Osteocyte (in vitro differentiated cells): Measurements from ENCODE around the gene TRPC4AP. TPM values are rescaled to one million over a fixed set of nuclear protein-coding genes. Genes with fewer than 3 reads are reported as not detected.

Experiments used
- DNase-seq: peaks from one replicate; pipeline ENCODE4 v3.0.0; 2021; ENCODE audit warnings: mixed read lengths; ENCODE audit not compliant: unreplicated experiment; ENCODE audit errors: extremely low spot score
- H3K27ac Mint-ChIP-seq: one replicate; pipeline ENCODE4 v1.8.0; 2021; ENCODE audit warnings: mild to moderate bottlenecking, mixed read lengths; ENCODE audit not compliant: unreplicated experiment
- H3K27me3 Mint-ChIP-seq: one replicate; pipeline ENCODE4 v1.8.0; 2021; ENCODE audit warnings: mixed read lengths; ENCODE audit not compliant: unreplicated experiment
- H3K36me3 Mint-ChIP-seq: one replicate; pipeline ENCODE4 v1.8.0; 2021; ENCODE audit warnings: mixed read lengths; ENCODE audit not compliant: unreplicated experiment
- H3K4me1 Mint-ChIP-seq: one replicate; pipeline ENCODE4 v1.8.0; 2021; ENCODE audit warnings: mixed read lengths; ENCODE audit not compliant: unreplicated experiment
- H3K4me3 Mint-ChIP-seq: one replicate; pipeline ENCODE4 v1.8.0; 2021; ENCODE audit warnings: mild to moderate bottlenecking, moderate library complexity, mixed read lengths; ENCODE audit not compliant: unreplicated experiment
- H3K9me3 Mint-ChIP-seq: one replicate; pipeline ENCODE4 v1.8.0; 2021; ENCODE audit warnings: mixed read lengths; ENCODE audit not compliant: unreplicated experiment
- CTCF ChIP-seq: fragments of 200-600 bp; sonication (generic); IDR thresholded peaks from 2 replicates; pipeline ENCODE4 v1.5.0; 2021; ENCODE audit warnings: antibody characterized with exemption, mild to moderate bottlenecking, moderate library complexity
- total RNA-seq: library from RNA; stranded (reverse); gene quantifications from 2 replicates; pipeline ENCODE4 v1.2.1, GENCODE V29; 2021

TRPC4AP gene
- total RNA-seq, 1 donor from 2014 or later, result 83.0 TPM

GRCh38 chr20:35021831-35022230 is 70.8 kb downstream of the TRPC4AP start:
- Mint-ChIP-seq H3K4me3 (no peak overlapping the region), H3K27me3 (no peaks in the 10 kb centered on the region), H3K27ac (no peak overlapping the region), H3K36me3 (peaks cover 35% of the 10 kb centered on the region), H3K9me3 (no peaks in the 10 kb centered on the region), H3K4me1 (no peaks in the 10 kb centered on the region)
- DNase-seq, result no peak
- no peak for TF ChIP-seq CTCF

- Mint-ChIP-seq H3K36me3 (peaks cover 35% of the 10 kb centered on the region), H3K4me3 (no peak overlapping the region), H3K9me3 (no peaks in the 10 kb centered on the region), H3K27ac (no peak overlapping the region), H3K27me3 (no peaks in the 10 kb centered on the region), H3K4me1 (no peaks in the 10 kb centered on the region)
- TF ChIP-seq CTCF, result no peak
- DNase-seq, result peak; percentile 66
Measured at GRCh38 chr20:35021063-35021462, 71.5 kb downstream of the TRPC4AP start.

GRCh38 chr20:35020108-35020928 is 72.3 kb downstream of the TRPC4AP start:
- Mint-ChIP-seq H3K27me3 (no peaks in the 10 kb centered on the region), H3K27ac (no peak overlapping the region), H3K9me3 (no peaks in the 10 kb centered on the region), H3K4me1 (peaks cover 3% of the 10 kb centered on the region), H3K36me3 (peaks cover 33% of the 10 kb centered on the region), H3K4me3 (no peak overlapping the region)
- TF ChIP-seq CTCF, result no peak
- DNase-seq, result peak; percentile 59

- Mint-ChIP-seq H3K27me3 (no peaks in the 10 kb centered on the region), H3K4me3 (no peak overlapping the region), H3K4me1 (peaks cover 8% of the 10 kb centered on the region), H3K36me3 (peaks cover 42% of the 10 kb centered on the region), H3K9me3 (no peaks in the 10 kb centered on the region), H3K27ac (no peak overlapping the region)
- no peak for DNase-seq
- TF ChIP-seq CTCF, result no peak
Measured at GRCh38 chr20:35018590-35019371, 73.8 kb downstream of the TRPC4AP start.
